ENCODE data around the gene GARIN5A.
"Not testable (repeated sequence)": the region's sequence is repeated elsewhere in the genome, so short reads cannot be mapped to it uniquely, and the experiment has no call there.

Gene GARIN5A

GRCh38 chr19:50473336-50473735, 3.3 kb downstream of the GARIN5A start:
- DNase-seq (ENCODE audit: low read depth); H3K4me3 ChIP-seq (ENCODE audit: low read depth, low read length): not testable (repeated sequence)

DNA sequence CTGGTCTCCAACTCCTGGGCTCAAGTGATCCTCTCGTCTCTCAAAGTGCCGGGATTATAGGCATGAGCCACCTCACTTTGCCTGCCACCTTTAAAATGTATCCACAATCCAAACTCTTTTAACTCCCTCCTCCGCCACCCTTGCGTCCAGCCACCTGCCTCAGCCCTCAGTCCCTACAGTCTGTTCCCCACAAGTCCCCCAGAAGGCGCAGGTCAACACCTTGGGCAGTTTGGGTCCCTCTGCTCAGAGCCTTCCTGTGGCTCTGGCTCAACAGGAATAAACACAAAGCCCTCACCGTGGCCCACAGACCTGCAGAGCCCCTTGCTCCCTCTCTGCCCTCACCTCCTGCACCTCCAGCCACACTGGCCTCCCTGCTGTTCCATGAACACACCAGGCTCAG, 7.8 kb downstream of the GARIN5A start:
- no peak for DNase-seq (ENCODE audit: low read depth)
- no peak overlapping the region for H3K4me3 ChIP-seq (ENCODE audit: low read depth, low read length)

GRCh38 chr19:50467566-50467965, 9.1 kb downstream of the GARIN5A start:
- DNase-seq (ENCODE audit: low read depth): no peak

GRCh38 chr19:50466706-50467039, 10.0 kb downstream of the GARIN5A start:
- no peak for DNase-seq (ENCODE audit: low read depth)
- no peak overlapping the region for H3K4me3 ChIP-seq (ENCODE audit: low read depth, low read length)

More at GRCh38 chr19:50467566-50467965, 9.1 kb downstream of the GARIN5A start:
- H3K4me3 ChIP-seq (ENCODE audit: low read depth, low read length): no peak overlapping the region

DNA sequence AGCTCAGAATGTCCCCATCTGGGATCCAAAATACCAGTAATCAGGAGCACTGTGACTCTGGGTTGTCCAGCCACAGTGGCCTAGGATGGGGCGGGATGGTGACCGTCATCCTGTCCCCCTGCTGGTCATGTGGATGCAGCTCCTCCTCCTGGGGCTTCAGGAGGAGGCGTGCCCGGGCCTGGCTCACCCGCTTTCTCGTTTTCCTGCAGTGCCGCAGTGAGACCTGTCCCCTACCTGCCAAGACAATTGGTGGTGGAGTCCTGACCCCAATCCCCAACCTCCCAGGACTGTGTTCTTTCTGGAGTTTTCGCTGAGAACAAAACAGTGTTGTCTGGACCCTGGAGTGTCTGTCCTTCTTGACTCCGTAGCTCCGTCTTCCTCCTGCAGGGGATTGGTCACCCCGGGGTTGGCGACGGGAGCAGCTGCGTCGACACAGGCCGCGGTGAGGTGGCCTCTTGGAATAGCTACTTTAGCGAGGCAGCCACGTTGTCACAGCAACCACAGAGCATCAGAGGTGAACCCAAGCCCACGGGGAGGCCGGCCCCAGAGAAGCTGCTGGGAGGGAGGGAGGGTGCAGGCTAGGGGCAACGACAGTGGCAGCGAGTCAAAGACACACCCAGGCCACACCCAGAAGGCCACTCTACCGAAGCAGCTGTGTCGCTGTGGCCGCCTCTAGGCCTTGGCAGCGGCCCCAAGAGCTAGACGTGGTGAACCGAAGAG, 10.5 kb downstream of the GARIN5A start:
- H3K4me3 ChIP-seq (ENCODE audit: low read depth, low read length): no peak overlapping the region
- no peak for DNase-seq (ENCODE audit: low read depth)

DNA sequence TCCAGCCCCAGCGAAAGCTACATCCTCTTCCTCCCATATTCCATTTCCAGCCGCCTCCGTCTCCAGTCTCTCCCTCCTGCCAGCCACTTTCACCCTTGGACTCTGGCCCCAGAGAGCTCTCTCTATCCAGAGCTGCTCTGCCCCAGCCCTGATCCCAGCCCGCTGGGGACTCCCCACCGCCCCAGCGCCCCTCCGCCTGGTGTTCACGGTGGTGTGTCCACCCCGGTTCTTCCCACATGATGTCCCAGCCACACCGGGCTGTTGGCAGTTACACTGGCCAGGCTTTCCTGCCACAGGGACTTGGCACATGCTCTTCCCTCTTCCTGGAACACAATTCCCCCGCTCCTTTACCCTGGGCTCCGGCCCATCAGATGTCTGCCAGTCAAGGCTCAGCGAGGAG, 11.6 kb downstream of the GARIN5A start:
- no peak overlapping the region for H3K4me3 ChIP-seq (ENCODE audit: low read depth, low read length)
- no peak for DNase-seq (ENCODE audit: low read depth)

GRCh38 chr19:50464348-50464747, 12.3 kb downstream of the GARIN5A start:
- no peak for DNase-seq (ENCODE audit: low read depth)
- H3K4me3 ChIP-seq (ENCODE audit: low read depth, low read length): no peak overlapping the region

- DNase-seq (ENCODE audit: low read depth): no peak
- H3K4me3 ChIP-seq (ENCODE audit: low read depth, low read length): no peak overlapping the region
Observed at GRCh38 chr19:50462970-50463369, 13.7 kb downstream of the GARIN5A start.

GRCh38 chr19:50461066-50461875, 15.4 kb downstream of the GARIN5A start:
- H3K4me3 ChIP-seq (ENCODE audit: low read depth, low read length): no peak overlapping the region
- peak; percentile 23 for DNase-seq (ENCODE audit: low read depth)

GRCh38 chr19:50460161-50460765, 16.4 kb downstream of the GARIN5A start:
- no peak for DNase-seq (ENCODE audit: low read depth)
- H3K4me3 ChIP-seq (ENCODE audit: low read depth, low read length): no peak overlapping the region

- no peak overlapping the region for H3K4me3 ChIP-seq (ENCODE audit: low read depth, low read length)
- no peak for DNase-seq (ENCODE audit: low read depth)
Observed at GRCh38 chr19:50459638-50460037, 17.0 kb downstream of the GARIN5A start.

- DNase-seq (ENCODE audit: low read depth): no peak
- H3K4me3 ChIP-seq (ENCODE audit: low read depth, low read length): no peak overlapping the region
Observed at GRCh38 chr19:50459067-50459456, 17.6 kb downstream of the GARIN5A start.

- DNase-seq (ENCODE audit: low read depth): no peak
- H3K4me3 ChIP-seq (ENCODE audit: low read depth, low read length): no peak overlapping the region
Observed at GRCh38 chr19:50458396-50459066, 18.1 kb downstream of the GARIN5A start.

DNA sequence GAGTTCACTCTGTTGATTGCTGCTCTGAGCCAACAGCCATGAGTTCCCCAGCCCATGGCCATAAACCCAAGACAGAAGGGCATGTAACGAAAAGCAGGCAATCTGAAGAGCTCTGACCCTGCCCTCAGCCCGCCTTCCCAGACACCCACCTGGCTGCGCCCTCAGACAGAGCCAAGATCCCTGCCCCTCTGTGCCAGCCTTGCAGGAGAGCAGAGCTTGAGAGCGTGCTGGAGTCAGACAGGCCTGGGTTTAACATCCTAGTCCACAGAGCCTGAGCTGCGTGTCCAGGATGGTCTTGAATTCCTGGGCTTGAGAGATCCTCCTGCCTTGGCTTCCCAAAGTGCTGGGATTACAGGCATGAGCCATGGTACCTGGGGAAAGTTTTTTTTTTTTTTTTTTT, 19.3 kb downstream of the GARIN5A start:
- no peak overlapping the region for H3K4me3 ChIP-seq (ENCODE audit: low read depth, low read length)
- no peak for DNase-seq (ENCODE audit: low read depth)

GRCh38 chr19:50455992-50456391, 20.7 kb downstream of the GARIN5A start:
- no peak overlapping the region for H3K4me3 ChIP-seq (ENCODE audit: low read depth, low read length)
- no peak for DNase-seq (ENCODE audit: low read depth)

DNA sequence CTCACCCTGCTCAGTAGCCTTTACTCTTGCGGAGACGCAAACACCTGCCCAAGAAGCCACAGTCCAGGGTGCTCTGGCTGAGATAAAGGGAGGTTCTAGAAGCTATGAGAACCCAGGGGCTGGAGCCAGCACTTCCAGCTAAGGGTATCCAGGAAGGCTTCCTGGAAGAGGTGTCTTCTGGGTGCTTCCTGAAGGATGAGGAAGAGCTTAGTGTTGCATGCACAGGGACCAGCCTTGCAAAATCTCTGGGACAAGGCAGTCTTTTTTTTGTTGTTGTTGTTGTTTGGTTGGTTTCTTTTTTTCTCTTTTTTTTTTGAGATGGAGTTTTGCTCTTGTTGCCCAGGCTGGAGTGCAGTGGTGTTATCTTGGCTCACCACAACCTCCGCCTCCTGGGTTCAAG, 23.4 kb downstream of the GARIN5A start:
- no peak overlapping the region for H3K4me3 ChIP-seq (ENCODE audit: low read depth, low read length)
- no peak for DNase-seq (ENCODE audit: low read depth)

GRCh38 chr19:50451223-50451534, 25.5 kb downstream of the GARIN5A start:
- H3K4me3 ChIP-seq (ENCODE audit: low read depth, low read length): no peak overlapping the region
- no peak for DNase-seq (ENCODE audit: low read depth)

GRCh38 chr19:50450369-50451222, 26.1 kb downstream of the GARIN5A start:
- no peak overlapping the region for H3K4me3 ChIP-seq (ENCODE audit: low read depth, low read length)
- DNase-seq (ENCODE audit: low read depth): no peak

DNA sequence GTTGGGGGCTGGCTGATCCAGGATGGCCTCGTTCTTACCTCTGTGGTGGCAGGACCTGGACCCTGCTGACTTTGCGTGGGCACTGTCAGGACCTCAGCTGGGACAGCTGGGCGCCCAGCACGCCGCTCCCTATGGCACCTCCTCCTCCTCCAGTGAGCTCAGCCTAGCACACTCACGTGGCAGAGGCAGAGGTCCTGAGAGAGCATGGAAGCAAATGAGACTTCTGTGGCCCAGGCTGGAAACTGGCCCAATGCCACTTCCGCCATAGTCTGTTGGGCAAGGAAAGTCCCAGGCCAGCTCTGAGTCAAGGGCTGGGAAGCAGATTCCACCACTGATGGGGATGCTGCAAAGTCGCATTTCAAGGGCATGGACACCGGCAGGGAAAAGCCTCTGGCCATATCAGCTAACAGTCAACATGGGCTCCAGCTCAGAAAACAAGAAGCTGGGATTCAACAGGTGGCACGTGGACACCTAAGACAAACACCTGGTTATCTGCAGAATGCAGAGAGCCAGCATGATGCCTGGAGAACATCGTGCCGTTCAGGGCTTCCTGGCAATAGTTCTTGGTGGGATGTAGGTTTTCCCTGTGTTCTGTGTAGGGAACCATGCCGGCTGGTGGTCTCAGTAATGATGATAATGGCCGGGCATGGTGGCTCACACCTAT, 27.3 kb downstream of the GARIN5A start:
- H3K4me3 ChIP-seq (ENCODE audit: low read depth, low read length): no peak overlapping the region
- DNase-seq (ENCODE audit: low read depth): no peak

All from skeletal muscle cell (primary cell).